Middle frontal gyrus (tissue), 1 donor: ENCODE data around the gene SNX11.
"Not testable (repeated sequence)": the region's sequence is repeated elsewhere in the genome, so short reads cannot be mapped to it uniquely, and the experiment has no call there.

Experiments
- DNase-seq: peaks from one replicate; pipeline ENCODE4 v3.0.0-alpha.2; 2015; ENCODE audit warnings: low spot score; ENCODE audit errors: extremely low spot score

The SNX11 gene

GRCh38 chr17:48107137-48108055, at the start of gene SNX11:
Gene SNX11, plus strand, starts transcription at chr17:48107766. Its CDS starts 4,278 bp downstream, at chr17:48112044.
- DNase-seq: peak; percentile 80

- DNase-seq: no peak
Observed at GRCh38 chr17:48058393-48059124, 49.0 kb upstream of the SNX11 start.

- no peak for DNase-seq
Observed at GRCh38 chr17:48059125-48059668, 48.4 kb upstream of the SNX11 start.

- no peak for DNase-seq
Observed at GRCh38 chr17:48060249-48060648, 47.3 kb upstream of the SNX11 start.

GRCh38 chr17:48062273-48062672, 45.3 kb upstream of the SNX11 start:
- no peak for DNase-seq

- DNase-seq: no peak
Observed at GRCh38 chr17:48064638-48065037, 42.9 kb upstream of the SNX11 start.

GRCh38 chr17:48066192-48066591, 41.4 kb upstream of the SNX11 start:
- no peak for DNase-seq

- no peak for DNase-seq
Observed at GRCh38 chr17:48066656-48067055, 40.9 kb upstream of the SNX11 start.

GRCh38 chr17:48067245-48067644, 40.3 kb upstream of the SNX11 start:
- no peak for DNase-seq

- not testable (repeated sequence) for DNase-seq
Observed at GRCh38 chr17:48067808-48068207, 39.8 kb upstream of the SNX11 start.

- no peak for DNase-seq
Observed at GRCh38 chr17:48068491-48068961, 39.0 kb upstream of the SNX11 start.

GRCh38 chr17:48070195-48070594, 37.4 kb upstream of the SNX11 start:
- DNase-seq: no peak

GRCh38 chr17:48071654-48072053, 35.9 kb upstream of the SNX11 start:
- no peak for DNase-seq

- not testable (repeated sequence) for DNase-seq
Observed at GRCh38 chr17:48072811-48073210, 34.8 kb upstream of the SNX11 start.

- DNase-seq: not testable (repeated sequence)
Observed at GRCh38 chr17:48073566-48074094, 33.9 kb upstream of the SNX11 start.

GRCh38 chr17:48074322-48075081, 33.1 kb upstream of the SNX11 start:
- peak; percentile 66 for DNase-seq

- not testable (repeated sequence) for DNase-seq
Observed at GRCh38 chr17:48077152-48077551, 30.4 kb upstream of the SNX11 start.

- no peak for DNase-seq
Observed at GRCh38 chr17:48081858-48082257, 25.7 kb upstream of the SNX11 start.

- DNase-seq: no peak
Observed at GRCh38 chr17:48084932-48085331, 22.6 kb upstream of the SNX11 start.

GRCh38 chr17:48093341-48094045, 14.1 kb upstream of the SNX11 start:
- no peak for DNase-seq
